DOHH2 (cell line): ENCODE measurements around the gene LRFN4.

Source experiments
- H3F3A ChIP-seq: fragments of 200-600 bp; sonication (generic), shearing (Covaris generic); 2 replicates; pipeline ENCODE4 v1.6.0; 2016; ENCODE audit warnings: antibody characterized with exemption, mild to moderate bottlenecking; ENCODE audit not compliant: control insufficient read depth, insufficient read depth
- H3K27ac ChIP-seq: fragments of 200-600 bp; sonication (generic); 2 replicates; pipeline ENCODE4 v1.5.1; 2014; ENCODE audit warnings: low read depth, mild to moderate bottlenecking, low read length, moderate library complexity
- H3K27me3 ChIP-seq: fragments of 200-600 bp; sonication (generic); 2 replicates; pipeline ENCODE4 v1.6.1; 2014; ENCODE audit warnings: mild to moderate bottlenecking, low read length, mixed read lengths; ENCODE audit not compliant: control insufficient read depth
- H3K36me3 ChIP-seq: fragments of 200-600 bp; sonication (generic); 2 replicates; pipeline ENCODE4 v1.6.1; 2014; ENCODE audit warnings: mild to moderate bottlenecking, low read length, moderate library complexity, mixed read lengths; ENCODE audit not compliant: control insufficient read depth
- H3K4me1 ChIP-seq: fragments of 200-600 bp; sonication (generic); 2 replicates; pipeline ENCODE4 v1.6.1; 2014; ENCODE audit warnings: mild to moderate bottlenecking, low read length, mixed read lengths; ENCODE audit not compliant: control insufficient read depth
- H3K4me2 ChIP-seq: fragments of 200-600 bp; sonication (generic); 2 replicates; pipeline ENCODE4 v1.6.0; 2014; ENCODE audit warnings: mild to moderate bottlenecking, low read length, moderate library complexity
- H3K4me3 ChIP-seq: fragments of 200-600 bp; sonication (generic); 2 replicates; pipeline ENCODE4 v1.5.1; 2014; ENCODE audit warnings: mild to moderate bottlenecking, low read length, mixed read lengths
- H3K79me2 ChIP-seq: fragments of 200-600 bp; sonication (generic); 2 replicates; pipeline ENCODE4 v1.6.1; 2014; ENCODE audit warnings: mild to moderate bottlenecking, low read length, mixed read lengths; ENCODE audit not compliant: control insufficient read depth
- H3K9me2 ChIP-seq: fragments of 200-600 bp; sonication (generic); replicated peaks from 2 replicates; pipeline ENCODE4 v1.6.1; 2014; ENCODE audit warnings: mild to moderate bottlenecking, low read length, mixed read lengths; ENCODE audit not compliant: control insufficient read depth
- H3K9me3 ChIP-seq: fragments of 200-600 bp; sonication (generic); 2 replicates; pipeline ENCODE4 v1.6.1; 2014; ENCODE audit warnings: antibody characterized with exemption, low read length, mixed read lengths; ENCODE audit not compliant: control insufficient read depth, insufficient read depth
- H4K20me1 ChIP-seq: fragments of 200-600 bp; sonication (generic); 2 replicates; pipeline ENCODE4 v1.6.0; 2014; ENCODE audit warnings: low read depth, mild to moderate bottlenecking, antibody characterized with exemption, low read length, moderate library complexity; ENCODE audit not compliant: control insufficient read depth, insufficient read depth
- EZH2phosphoT487 ChIP-seq: fragments of 200-600 bp; sonication (generic); IDR thresholded peaks from 2 replicates; pipeline ENCODE4 v1.6.1; 2017; ENCODE audit warnings: borderline replicate concordance, mild to moderate bottlenecking, antibody characterized with exemption, low read length, moderate library complexity, mixed read lengths
- TF ChIP-seq, protein P1 (sequence below): fragments of 200-600 bp; sonication (generic); IDR thresholded peaks from one replicate; pipeline ENCODE4 v1.5.1; 2014; ENCODE audit warnings: antibody characterized with exemption, mild to moderate bottlenecking, low read depth, low read length; ENCODE audit not compliant: poor library complexity, severe bottlenecking

The LRFN4 gene

GRCh38 chr11:66861038-66861773, 4.3 kb downstream of the LRFN4 start:
- Histone ChIP-seq H4K20me1 (no peaks in the 10 kb centered on the region), H3K27ac (no peak overlapping the region), H3K36me3 (peaks cover 15% of the 10 kb centered on the region), H3K4me3 (no peak overlapping the region), H3K9me3 (no peaks in the 10 kb centered on the region), H3K27me3 (no peaks in the 10 kb centered on the region), H3K9me2 (no peaks in the 10 kb centered on the region), H3K4me1 (peaks cover 31% of the 10 kb centered on the region), H3K79me2 (peaks cover 23% of the 10 kb centered on the region), H3F3A (no peaks in the 10 kb centered on the region; the same call in 1 of the 2 replicates), H3K4me2 (no peak overlapping the region)
- no peak for TF ChIP-seq EZH2phosphoT487
- TF ChIP-seq, protein P1, sequence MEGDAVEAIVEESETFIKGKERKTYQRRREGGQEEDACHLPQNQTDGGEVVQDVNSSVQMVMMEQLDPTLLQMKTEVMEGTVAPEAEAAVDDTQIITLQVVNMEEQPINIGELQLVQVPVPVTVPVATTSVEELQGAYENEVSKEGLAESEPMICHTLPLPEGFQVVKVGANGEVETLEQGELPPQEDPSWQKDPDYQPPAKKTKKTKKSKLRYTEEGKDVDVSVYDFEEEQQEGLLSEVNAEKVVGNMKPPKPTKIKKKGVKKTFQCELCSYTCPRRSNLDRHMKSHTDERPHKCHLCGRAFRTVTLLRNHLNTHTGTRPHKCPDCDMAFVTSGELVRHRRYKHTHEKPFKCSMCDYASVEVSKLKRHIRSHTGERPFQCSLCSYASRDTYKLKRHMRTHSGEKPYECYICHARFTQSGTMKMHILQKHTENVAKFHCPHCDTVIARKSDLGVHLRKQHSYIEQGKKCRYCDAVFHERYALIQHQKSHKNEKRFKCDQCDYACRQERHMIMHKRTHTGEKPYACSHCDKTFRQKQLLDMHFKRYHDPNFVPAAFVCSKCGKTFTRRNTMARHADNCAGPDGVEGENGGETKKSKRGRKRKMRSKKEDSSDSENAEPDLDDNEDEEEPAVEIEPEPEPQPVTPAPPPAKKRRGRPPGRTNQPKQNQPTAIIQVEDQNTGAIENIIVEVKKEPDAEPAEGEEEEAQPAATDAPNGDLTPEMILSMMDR = no peak

DNA sequence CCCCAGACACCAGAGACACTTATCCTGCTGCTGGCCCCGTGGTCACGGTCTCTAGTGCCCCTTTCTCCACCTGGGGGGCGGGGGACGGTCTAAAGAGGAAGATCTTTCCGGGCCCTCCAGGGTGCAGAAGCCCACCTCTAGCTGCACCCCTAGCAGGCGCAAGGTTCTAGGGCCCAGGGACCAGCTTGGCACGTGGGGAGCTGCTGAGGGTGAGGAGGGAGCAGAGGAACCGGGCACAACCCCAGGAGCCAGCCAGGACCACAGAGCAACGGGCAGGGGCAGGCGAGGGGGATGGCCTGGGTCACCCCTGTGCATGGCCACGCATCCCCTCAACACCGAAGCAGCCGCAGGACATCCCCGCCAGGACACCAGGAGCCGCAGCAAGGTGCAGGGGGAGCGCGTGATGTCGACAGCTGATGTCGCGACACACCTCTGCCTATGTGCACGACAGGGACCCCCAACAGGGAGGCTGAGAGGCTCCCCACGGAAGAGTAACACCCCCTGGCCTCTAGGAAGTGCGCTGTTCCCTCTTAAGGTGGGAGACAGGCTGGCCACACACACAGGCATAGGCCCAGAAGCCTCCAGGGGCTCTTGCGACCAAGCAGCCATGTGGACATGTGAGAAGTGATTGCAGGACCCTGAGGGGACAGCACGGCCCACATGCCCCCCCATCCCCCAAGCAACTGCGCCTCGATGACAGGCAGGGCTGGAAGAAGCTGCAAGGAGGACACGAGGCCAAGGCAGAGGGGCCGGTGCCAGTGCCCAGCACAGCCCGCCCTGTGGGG, 5.1 kb downstream of the LRFN4 start:
- no peak overlapping the region for H3K27ac ChIP-seq
- no peaks in the 10 kb centered on the region for H3K27me3 ChIP-seq
- peaks cover 38% of the 10 kb centered on the region for H3K4me1 ChIP-seq
- H4K20me1 ChIP-seq = no peaks in the 10 kb centered on the region
- H3K9me3 ChIP-seq = no peaks in the 10 kb centered on the region
- no peak overlapping the region for H3K4me3 ChIP-seq
- TF ChIP-seq, protein P1 = no peak
- no peak for TF ChIP-seq EZH2phosphoT487
- no peak overlapping the region for H3K4me2 ChIP-seq
- no peaks in the 10 kb centered on the region; the same call in 1 of the 2 replicates for H3F3A ChIP-seq
- H3K36me3 ChIP-seq = peaks cover 15% of the 10 kb centered on the region
- peaks cover 23% of the 10 kb centered on the region for H3K79me2 ChIP-seq
- H3K9me2 ChIP-seq = no peaks in the 10 kb centered on the region

DNA sequence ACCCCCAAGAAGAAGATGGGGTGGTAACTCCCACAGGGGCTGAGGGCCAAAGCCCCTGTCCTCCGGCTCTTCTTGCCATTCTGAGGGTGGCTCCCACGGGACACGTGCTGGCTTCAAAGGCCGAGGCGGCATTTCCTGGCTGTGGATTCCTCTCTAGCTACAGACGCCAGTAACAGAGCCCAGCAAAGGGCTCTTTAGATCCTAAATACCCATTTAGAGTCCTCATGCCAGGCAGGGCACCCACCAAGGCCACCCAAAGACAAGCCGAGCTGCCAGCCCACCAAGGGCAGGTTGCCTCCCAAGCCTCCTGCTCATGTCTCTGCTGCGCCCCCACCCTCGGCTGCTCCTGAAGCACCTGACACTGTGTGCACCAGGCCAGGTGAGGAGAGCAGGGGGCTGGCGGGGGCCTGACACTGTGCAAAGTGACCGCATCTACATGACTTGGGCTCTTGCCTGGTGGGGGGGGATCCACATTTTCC, 5.7 kb downstream of the LRFN4 start:
- no peaks in the 10 kb centered on the region for H4K20me1 ChIP-seq
- peaks cover 15% of the 10 kb centered on the region for H3K36me3 ChIP-seq
- no peak overlapping the region for H3K27ac ChIP-seq
- H3K79me2 ChIP-seq = peaks cover 19% of the 10 kb centered on the region
- no peaks in the 10 kb centered on the region; the same call in 1 of the 2 replicates for H3F3A ChIP-seq
- no peak overlapping the region for H3K4me3 ChIP-seq
- no peak overlapping the region for H3K4me2 ChIP-seq
- no peaks in the 10 kb centered on the region for H3K27me3 ChIP-seq
- no peaks in the 10 kb centered on the region for H3K9me2 ChIP-seq
- TF ChIP-seq, protein P1 = no peak
- no peak for TF ChIP-seq EZH2phosphoT487
- peaks cover 42% of the 10 kb centered on the region for H3K4me1 ChIP-seq
- no peaks in the 10 kb centered on the region for H3K9me3 ChIP-seq
